H1 (cell line): Measurements from ENCODE around the gene TBC1D20. TPM values are rescaled to one million over a fixed set of nuclear protein-coding genes. Genes with fewer than 3 reads are reported as not detected.

Source experiments
- CTCF ChIA-PET: fragments of 300-600 bp; sonication (Branson Sonifier 250); formaldehyde crosslinking; loops from one replicate; lab custom pipeline; 2021; ENCODE audit not compliant: partially characterized antibody; lab: Charles Lee
- POLR2A ChIA-PET: fragments of 300-600 bp; sonication (Branson Sonifier 250); formaldehyde crosslinking; loops from one replicate; lab custom pipeline; 2021; ENCODE audit warnings: inconsistent platforms; ENCODE audit not compliant: partially characterized antibody; lab: Charles Lee
- DNase-seq, 2 experiments: peaks; one replicate each; pipeline versions ENCODE4 v3.0.0 to v3.0.0-alpha.2; 2010 to 2022; ENCODE audit warnings: low spot score in 2 of 2, low read depth in 1 of 2, mixed read lengths in 1 of 2
- FAIRE-seq: peaks from 2 replicates; lab custom pipeline; 2011; peaks lifted over from hg19 to GRCh38; lab: Jason Lieb, UNC
- H2AFZ ChIP-seq: 2 replicates; pipeline ENCODE4 v1.8.1; 2012; ENCODE audit warnings: low read length, inconsistent platforms
- H2AK5ac ChIP-seq: 2 replicates; pipeline ENCODE4 v1.6.1; 2013; ENCODE audit warnings: low read depth, low read length
- H2BK120ac ChIP-seq: replicated peaks from 2 replicates; pipeline ENCODE3; 2013; ENCODE audit warnings: low read depth, low read length, inconsistent platforms
- H2BK12ac ChIP-seq: 2 replicates; pipeline ENCODE4 v1.6.1; 2013; ENCODE audit warnings: low read depth, low read length
- H2BK15ac ChIP-seq: 2 replicates; pipeline ENCODE4 v1.6.1; 2013; ENCODE audit warnings: low read length
- H2BK20ac ChIP-seq: 2 replicates; pipeline ENCODE4 v1.6.1; 2013; ENCODE audit warnings: low read length
- H2BK5ac ChIP-seq: 2 replicates; pipeline ENCODE4 v1.6.1; 2013; ENCODE audit warnings: low read depth, low read length
- H3K14ac ChIP-seq: 2 replicates; pipeline ENCODE4 v1.6.1; 2013; ENCODE audit warnings: inconsistent platforms; ENCODE audit not compliant: insufficient read length
- H3K18ac ChIP-seq: 2 replicates; pipeline ENCODE4 v1.6.1; 2013; ENCODE audit warnings: low read length; ENCODE audit errors: extremely low read depth
- H3K23ac ChIP-seq: 2 replicates; pipeline ENCODE4 v1.6.1; 2013; ENCODE audit warnings: inconsistent platforms; ENCODE audit not compliant: insufficient read length
- H3K23me2 ChIP-seq: 2 replicates; pipeline ENCODE4 v1.6.1; 2013; ENCODE audit warnings: low read depth, low read length
- H3K27ac ChIP-seq: 2 replicates; pipeline ENCODE4 v1.6.1; 2011; ENCODE audit warnings: low read depth, low read length, inconsistent platforms
- H3K27me3 ChIP-seq, 4 experiments: replicated peaks in 1 of 4; 1 replicate in 1 of 4; 2 replicates in 3 of 4; pipeline versions ENCODE4 v1.6.1 to v1.8.1; 2011 to 2013; ENCODE audit warnings: low read length in 3 of 4, mild to moderate bottlenecking in 3 of 4, inconsistent platforms in 2 of 4, mixed read lengths in 2 of 4, moderate library complexity in 1 of 4; ENCODE audit not compliant: control insufficient read depth in 3 of 4, insufficient read depth in 3 of 4; ENCODE audit errors: extremely low read depth in 1 of 4
- H3K36me3 ChIP-seq, 4 experiments: 2 replicates each; pipeline versions ENCODE4 v1.6.1 to v1.8.1; 2011 to 2013; ENCODE audit warnings: mild to moderate bottlenecking in 4 of 4, low read length in 3 of 4, moderate library complexity in 2 of 4, control low read depth in 1 of 4, inconsistent platforms in 1 of 4; ENCODE audit not compliant: insufficient read depth in 4 of 4, control insufficient read depth in 2 of 4
- H3K4ac ChIP-seq: replicated peaks from 2 replicates; pipeline ENCODE3; 2013; ENCODE audit warnings: low read length, low read depth, mixed read lengths, inconsistent platforms; ENCODE audit not compliant: insufficient read length
- H3K4me1 ChIP-seq, 4 experiments: replicated peaks in 1 of 4; 1 replicate in 1 of 4; 2 replicates in 3 of 4; pipeline versions ENCODE4 v1.6.1 to v1.8.1; 2011 to 2013; ENCODE audit warnings: low read length in 3 of 4, inconsistent platforms in 2 of 4, mixed read lengths in 1 of 4; ENCODE audit not compliant: insufficient read depth in 4 of 4, control insufficient read depth in 3 of 4
- H3K4me2 ChIP-seq, 2 experiments: 2 replicates each; pipeline versions ENCODE4 v1.6.1 to v1.8.1; 2011 to 2013; ENCODE audit warnings: low read depth in 2 of 2, low read length in 2 of 2, control low read depth in 1 of 2, inconsistent platforms in 1 of 2, mild to moderate bottlenecking in 1 of 2; ENCODE audit not compliant: insufficient read depth in 1 of 2
- H3K4me3 ChIP-seq, 4 experiments: fragments of 200-600, 300-600 bp in 1 of 4; sonication (generic), shearing (Covaris generic), sonication (Bioruptor Twin) in 1 of 4; 2 replicates each; pipeline versions ENCODE4 v1.5.1 to v1.8.1; 2011 to 2016; ENCODE audit warnings: low read length in 4 of 4, low read depth in 3 of 4, control low read depth in 2 of 4, inconsistent platforms in 2 of 4, mild to moderate bottlenecking in 2 of 4, mixed read lengths in 1 of 4, moderate library complexity in 1 of 4; ENCODE audit not compliant: insufficient read depth in 2 of 4; ENCODE audit errors: extremely low read depth in 1 of 4
- H3K56ac ChIP-seq: replicated peaks from 2 replicates; pipeline ENCODE3; 2013; ENCODE audit warnings: low read depth, mild to moderate bottlenecking, mixed read lengths, low read length, inconsistent platforms; ENCODE audit not compliant: insufficient read length
- H3K79me1 ChIP-seq: 2 replicates; pipeline ENCODE4 v1.6.1; 2013; ENCODE audit warnings: low read depth, low read length, control low read depth
- H3K79me2 ChIP-seq, 2 experiments: 2 replicates each; pipeline versions ENCODE4 v1.6.1 to v1.8.1; 2012 to 2013; ENCODE audit warnings: low read length in 2 of 2, mild to moderate bottlenecking in 2 of 2, inconsistent platforms in 1 of 2; ENCODE audit not compliant: insufficient read depth in 2 of 2, control insufficient read depth in 1 of 2
- H3K9ac ChIP-seq, 4 experiments: replicated peaks in 1 of 4; 1 replicate in 1 of 4; 2 replicates in 3 of 4; pipeline versions ENCODE4 v1.6.1 to v1.8.1; 2011 to 2013; ENCODE audit warnings: low read depth in 3 of 4, low read length in 3 of 4, control low read depth in 2 of 4, mild to moderate bottlenecking in 2 of 4, moderate library complexity in 2 of 4, inconsistent platforms in 1 of 4; ENCODE audit errors: extremely low read depth in 1 of 4
- H3K9me3 ChIP-seq, 2 experiments: 2 replicates each; pipeline versions ENCODE4 v1.6.1 to v1.8.1; 2012 to 2013; ENCODE audit warnings: mild to moderate bottlenecking in 2 of 2, moderate library complexity in 2 of 2, control low read depth in 1 of 2, inconsistent platforms in 1 of 2, low read depth in 1 of 2, low read length in 1 of 2, mixed read lengths in 1 of 2; ENCODE audit not compliant: insufficient read depth in 2 of 2
- H4K20me1 ChIP-seq, 2 experiments: replicated peaks in 1 of 2; 2 replicates each; pipeline versions ENCODE3 to v1.8.1; 2011 to 2013; ENCODE audit warnings: inconsistent platforms in 2 of 2, low read length in 2 of 2, mild to moderate bottlenecking in 1 of 2; ENCODE audit not compliant: insufficient read depth in 2 of 2, control insufficient read depth in 1 of 2
- H4K5ac ChIP-seq: 2 replicates; pipeline ENCODE4 v1.6.1; 2013; ENCODE audit warnings: low read length, low read depth, mixed read lengths, inconsistent platforms; ENCODE audit not compliant: insufficient read length
- H4K8ac ChIP-seq: 2 replicates; pipeline ENCODE4 v1.8.0; 2013; ENCODE audit warnings: mild to moderate bottlenecking, moderate library complexity, low read length, inconsistent platforms; ENCODE audit not compliant: insufficient read depth; ENCODE audit errors: extremely low read depth
- H4K91ac ChIP-seq: replicated peaks from 2 replicates; pipeline ENCODE3; 2013; ENCODE audit warnings: low read length, mixed read lengths, inconsistent platforms; ENCODE audit not compliant: insufficient read length
- GTF2F1 ChIP-seq: IDR thresholded peaks from 2 replicates; pipeline ENCODE4 v1.6.1; 2012; ENCODE audit warnings: low read depth, low read length, improper control_type of control experiment, borderline replicate concordance
- SUZ12 ChIP-seq: fragments of 200-600 bp; sonication (generic); IDR thresholded peaks from 2 replicates; pipeline ENCODE4 v1.6.1; 2012; ENCODE audit warnings: mild to moderate bottlenecking, inconsistent platforms, low read length, moderate library complexity, mixed read lengths
- WGBS, 2 experiments: shearing (Covaris generic) in 1 of 2; methylation state at CpG; one replicate each; pipeline versions ENCODE4 v1.1.6 to v1.1.7; 2013 to 2015; ENCODE audit warnings: low lambda C conversion rate in 2 of 2, mixed read lengths in 2 of 2, inconsistent platforms in 1 of 2, low coverage in 1 of 2, missing lambda C conversion rate in 1 of 2; ENCODE audit not compliant: insufficient replicate concordance in 2 of 2, insufficient coverage in 1 of 2, insufficient read length in 1 of 2; ENCODE audit errors: extremely low coverage in 1 of 2, missing lambda C conversion rate in 1 of 2; 5-methylcytosine and 5-hydroxymethylcytosine counted together
- polyA plus RNA-seq, 7 experiments: library from polyadenylated mRNA; depleted of rRNA in 3 of 7; stranded (reverse) in 5 of 7; unstranded in 2 of 7; fragments of >200 nt in 5 of 7; fragments of 200-250 nt in 2 of 7; gene quantifications; 1 replicate in 5 of 7; 2 replicates in 1 of 7; 4 replicates in 1 of 7; pipeline versions ENCODE4 v1.2.1 to v1.2.3, GENCODE V29; 2011 to 2013; ENCODE audit warnings: missing spikeins in 2 of 7, mixed read lengths in 2 of 7
- total RNA-seq: library from RNA; stranded (reverse); fragmentation: NEBNext Ultra II Directional; extraction: Animal tissue kit (Norgen Biotek cat#: 25700); gene quantifications from 2 replicates; pipeline ENCODE4 v1.2.1, GENCODE V29; 2021

The TBC1D20 gene
- total and polyA plus RNA-seq, 2 of the 8 experiments (the other 6 are each of a cell fraction or from before 2014, with no cell fraction given): 14.5 to 17.1 TPM

- POLR2A ChIA-PET: interaction anchor here (0.8 to 1.9 kb wide), 5 partner anchors 9 to 21 kb away, joined by 3 to 4 read pairs (median 3); no protein-coding TSS in a partner anchor
- DNase-seq: no peak
- 95% methylated on average over 8 of the region's 8 CpGs; no CpG with 5 or more reads in 1 of the 2 experiments for whole genome bisulfite sequencing, 2 experiments
- no peak overlapping the region for H4K5ac ChIP-seq
- H4K91ac ChIP-seq: no peak overlapping the region
- no peak overlapping the region for H2AK5ac ChIP-seq
- H3K4me1 ChIP-seq: no peaks in the 10 kb centered on the region; a peak in 3 of 7 replicates
- H3K23me2 ChIP-seq: no peaks in the 10 kb centered on the region
- no peak overlapping the region for H4K8ac ChIP-seq
- peaks cover 3 to 34% (median 20%) of the 10 kb centered on the region in 4 experiments; a peak in 7 of 8 replicates for H3K36me3 ChIP-seq
- H3K4me2 ChIP-seq: no peak overlapping the region
- H2BK120ac ChIP-seq: no peak overlapping the region
- FAIRE-seq: no peak
- no peaks in the 10 kb centered on the region for H3K27me3 ChIP-seq
- H3K27ac ChIP-seq: no peak overlapping the region
- H3K23ac ChIP-seq: no peak overlapping the region
- TF ChIP-seq SUZ12 (no peak), GTF2F1 (no peak)
- peaks cover 0 to 8% of the 10 kb centered on the region in 2 experiments; a peak in 1 of 4 replicates for H3K9me3 ChIP-seq
- no peak overlapping the region for H2BK15ac ChIP-seq
- no peak overlapping the region for H3K56ac ChIP-seq
- H2BK20ac ChIP-seq: no peak overlapping the region
- no peak overlapping the region for H3K4me3 ChIP-seq
- H3K18ac ChIP-seq: no peak overlapping the region
- H3K79me1 ChIP-seq: no peaks in the 10 kb centered on the region; the same call in 1 of the 2 replicates
- H2AFZ ChIP-seq: no peak overlapping the region
- no peak overlapping the region for H3K14ac ChIP-seq
- H3K79me2 ChIP-seq: no peaks in the 10 kb centered on the region
- peaks cover 0 to 13% of the 10 kb centered on the region in 2 experiments for H4K20me1 ChIP-seq
- H2BK12ac ChIP-seq: no peak overlapping the region
- CTCF ChIA-PET: interaction anchor here (1.0 to 1.4 kb wide), 2 partner anchors 10 to 30 kb away, joined by 4 to 11 read pairs; no protein-coding TSS in a partner anchor
- no peak overlapping the region for H3K4ac ChIP-seq
- no peak overlapping the region for H3K9ac ChIP-seq
- H2BK5ac ChIP-seq: no peak overlapping the region
Observed at GRCh38 chr20:421685-422250, 40.6 kb downstream of the TBC1D20 start.
